Sigmoid colon (tissue), 4 donors: ENCODE data around the gene ADAM23.

ENCODE experiments used
- CTCF ChIP-seq, 4 experiments: fragments of 450-650 bp in 3 of 4; fragments of 200-600 bp in 1 of 4; IDR thresholded peaks; one replicate each; pipeline ENCODE4 v1.5.1; 2016 to 2019; ENCODE audit warnings: antibody characterized with exemption in 4 of 4, mild to moderate bottlenecking in 3 of 4, moderate library complexity in 2 of 4
- EP300 ChIP-seq, 4 donors: sonication (generic); formaldehyde crosslinking; IDR thresholded peaks; one replicate each; pipeline ENCODE4 v1.6.1; 2017; ENCODE audit warnings: antibody characterized with exemption in 4 of 4

GRCh38 chr2:206584323-206585116 is 141.2 kb downstream of the ADAM23 start:
- TF ChIP-seq CTCF (IDR thresholded peaks at IDR 0.05) = no peak
- no peak for TF ChIP-seq EP300 (IDR thresholded peaks at IDR 0.05)
